Measurements from ENCODE around the gene YIPF2.

The YIPF2 gene

DNA sequence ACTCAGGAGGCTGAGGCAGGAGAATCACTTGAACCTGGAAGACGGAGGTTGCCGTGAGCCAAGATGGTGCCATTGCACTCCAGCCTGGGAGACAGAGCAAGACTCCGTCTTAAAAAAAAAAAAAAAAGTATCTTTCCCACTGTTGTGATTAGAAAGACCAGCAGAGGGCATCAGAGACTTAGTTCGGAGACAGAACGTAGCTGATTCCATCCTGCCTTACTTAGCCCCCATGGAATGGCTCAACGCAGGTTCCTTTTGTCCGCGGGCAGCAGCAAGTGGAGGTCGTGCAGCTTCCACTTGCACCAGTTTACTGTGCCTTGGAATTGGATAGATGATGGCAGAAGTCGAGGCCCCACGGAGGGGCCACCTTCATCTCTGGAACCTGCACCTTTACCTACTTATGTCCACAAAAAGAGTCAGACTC lies 8.2 kb upstream of the YIPF2 start:
- peak; percentile 26 for DNase-seq

DNA sequence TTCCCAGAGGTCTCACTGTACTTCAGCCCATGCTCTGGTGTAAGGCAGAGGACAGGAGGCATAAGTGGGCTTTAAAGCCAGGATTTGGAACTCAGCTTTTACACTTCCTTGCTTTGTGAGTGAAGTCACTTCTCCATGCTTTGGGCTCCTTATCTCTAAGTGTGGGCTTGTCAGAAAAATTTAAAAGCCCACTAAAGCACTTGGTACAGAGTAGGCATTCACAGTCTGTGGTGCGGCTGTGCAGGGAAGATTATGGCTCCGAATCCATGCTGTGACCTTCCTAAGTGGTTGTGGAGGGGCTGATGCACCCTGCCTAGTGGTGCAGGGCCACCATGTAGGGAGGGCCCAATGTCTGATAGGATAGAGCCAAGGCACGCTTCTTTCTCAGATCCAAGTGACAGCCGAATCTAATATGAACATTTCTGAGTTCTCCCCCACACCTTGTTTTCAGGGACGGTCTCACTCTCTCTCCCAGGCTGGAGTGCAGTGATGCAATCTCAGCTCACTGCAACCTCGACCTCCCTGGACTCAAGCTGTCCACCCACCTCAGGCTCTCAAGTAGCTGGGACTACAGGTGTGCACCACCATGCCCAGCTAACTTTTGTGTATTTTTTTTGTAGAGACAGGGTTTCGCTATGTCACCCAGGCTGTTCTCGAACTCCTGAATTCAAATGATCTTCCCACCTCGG lies 7.1 kb upstream of the YIPF2 start:
- DNase-seq = no peak

- no peak for DNase-seq
Measured at GRCh38 chr19:10929402-10929794, 959 bp upstream of the YIPF2 start.

GRCh38 chr19:10927730-10928562 lies 493 bp downstream of the YIPF2 start:
- DNase-seq = no peak

DNA sequence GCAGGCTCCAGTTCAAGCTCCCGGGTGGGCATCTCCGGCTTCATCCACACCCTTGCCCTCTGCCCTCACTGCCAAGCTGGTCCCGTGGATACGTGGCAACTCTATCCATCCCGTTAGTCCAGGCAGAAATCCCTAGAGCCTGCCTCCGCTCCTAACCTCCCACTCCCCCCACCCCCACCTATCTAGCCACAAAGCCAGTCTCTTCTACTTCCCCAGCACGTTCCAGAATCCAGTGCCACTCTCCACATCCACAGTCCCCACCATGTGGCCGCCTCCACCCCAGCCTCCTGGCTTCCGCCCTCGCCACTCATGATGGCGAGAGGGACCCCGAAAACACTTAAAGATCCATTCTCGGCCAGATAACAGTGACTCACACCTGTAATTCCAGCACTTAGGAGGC lies 3.8 kb downstream of the YIPF2 start:
- DNase-seq = no peak

GRCh38 chr19:10923260-10924112 lies 5.0 kb downstream of the YIPF2 start:
- DNase-seq = no peak

- DNase-seq = no peak
Measured at GRCh38 chr19:10922638-10923014, 5.8 kb downstream of the YIPF2 start.

DNA sequence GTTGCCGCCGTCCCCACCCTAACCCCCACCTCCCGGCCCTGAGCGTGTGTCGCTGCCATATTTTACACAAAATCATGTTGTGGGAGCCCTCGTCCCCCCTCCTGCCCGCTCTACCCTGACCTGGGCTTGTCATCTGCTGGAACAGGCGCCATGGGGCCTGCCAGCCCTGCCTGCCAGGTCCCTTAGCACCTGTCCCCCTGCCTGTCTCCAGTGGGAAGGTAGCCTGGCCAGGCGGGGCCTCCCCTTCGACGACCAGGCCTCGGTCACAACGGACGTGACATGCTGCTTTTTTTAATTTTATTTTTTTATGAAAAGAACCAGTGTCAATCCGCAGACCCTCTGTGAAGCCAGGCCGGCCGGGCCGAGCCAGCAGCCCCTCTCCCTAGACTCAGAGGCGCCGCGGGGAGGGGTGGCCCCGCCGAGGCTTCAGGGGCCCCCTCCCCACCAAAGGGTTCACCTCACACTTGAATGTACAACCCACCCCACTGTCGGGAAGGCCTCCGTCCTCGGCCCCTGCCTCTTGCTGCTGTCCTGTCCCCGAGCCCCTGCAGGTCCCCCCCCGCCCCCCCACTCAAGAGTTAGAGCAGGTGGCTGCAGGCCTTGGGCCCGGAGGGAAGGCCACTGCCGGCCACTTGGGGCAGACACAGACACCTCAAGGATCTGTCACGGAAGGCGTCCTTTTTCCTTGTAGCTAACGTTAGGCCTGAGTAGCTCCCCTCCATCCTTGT lies 6.4 kb downstream of the YIPF2 start:
- DNase-seq = no peak

GRCh38 chr19:10921199-10921909 lies 7.1 kb downstream of the YIPF2 start:
- DNase-seq = no peak

DNA sequence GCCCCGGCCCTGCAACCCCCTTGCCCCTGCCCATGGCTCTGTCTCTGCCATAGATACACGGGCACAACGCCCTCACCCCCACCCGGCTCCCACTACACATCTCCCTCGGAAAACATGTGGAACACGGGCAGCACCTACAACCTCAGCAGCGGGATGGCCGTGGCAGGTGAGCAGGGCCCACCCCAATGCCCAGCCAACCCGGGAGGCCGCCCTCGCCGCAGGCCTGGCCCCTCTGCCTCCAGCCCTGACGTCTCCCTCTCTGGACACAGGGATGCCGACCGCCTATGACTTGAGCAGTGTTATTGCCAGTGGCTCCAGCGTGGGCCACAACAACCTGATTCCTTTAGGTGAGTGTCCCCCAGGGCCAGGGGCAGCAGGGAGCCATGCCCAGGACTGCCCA lies 7.7 kb downstream of the YIPF2 start:
- no peak for DNase-seq

- no peak for DNase-seq
Measured at GRCh38 chr19:10920288-10920655, 8.2 kb downstream of the YIPF2 start.

GRCh38 chr19:10919352-10920287 lies 8.8 kb downstream of the YIPF2 start:
- DNase-seq = no peak

DNA sequence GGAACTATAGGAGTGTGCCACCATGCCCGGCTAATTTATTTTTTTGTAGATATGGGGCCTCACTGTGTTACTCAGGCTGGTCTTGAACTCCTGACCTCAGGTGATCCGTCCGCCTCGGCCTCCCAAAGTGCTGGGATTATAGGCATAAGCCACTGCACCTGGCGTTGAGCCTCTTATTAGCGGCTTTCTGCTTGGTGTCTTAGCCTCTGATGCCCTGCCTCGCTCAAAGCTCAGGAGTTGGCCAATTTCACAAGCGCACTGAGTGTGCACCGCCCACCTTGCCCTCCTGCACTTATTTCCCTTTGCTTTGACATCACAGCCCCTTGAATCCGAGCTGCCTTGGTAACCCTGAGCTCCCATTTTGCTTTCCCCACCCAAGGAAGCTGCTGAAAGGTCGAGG lies 10.1 kb downstream of the YIPF2 start:
- DNase-seq = no peak

DNA sequence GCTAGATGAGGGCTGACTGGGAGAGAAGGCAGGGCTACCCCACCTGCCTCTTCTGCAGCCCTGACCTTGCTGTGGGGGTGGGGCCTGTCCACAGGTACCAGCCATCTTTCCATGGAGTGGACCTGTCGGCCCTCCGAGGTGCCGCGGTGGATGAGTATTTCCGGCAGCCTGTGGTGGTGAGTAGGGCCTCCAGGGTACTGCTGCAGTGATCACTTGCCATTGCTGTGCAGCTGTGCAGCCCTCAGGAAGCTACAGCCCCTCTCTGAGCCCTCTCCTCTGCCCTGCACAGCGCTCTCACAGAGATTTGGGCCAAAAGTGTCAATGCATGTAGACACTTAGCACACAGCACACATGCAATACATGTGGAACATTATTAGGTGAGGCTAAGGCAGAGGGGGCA lies 11.8 kb downstream of the YIPF2 start:
- no peak for DNase-seq

- peak; percentile 78 for DNase-seq
Measured at GRCh38 chr19:10915130-10916091, 13.0 kb downstream of the YIPF2 start.

DNA sequence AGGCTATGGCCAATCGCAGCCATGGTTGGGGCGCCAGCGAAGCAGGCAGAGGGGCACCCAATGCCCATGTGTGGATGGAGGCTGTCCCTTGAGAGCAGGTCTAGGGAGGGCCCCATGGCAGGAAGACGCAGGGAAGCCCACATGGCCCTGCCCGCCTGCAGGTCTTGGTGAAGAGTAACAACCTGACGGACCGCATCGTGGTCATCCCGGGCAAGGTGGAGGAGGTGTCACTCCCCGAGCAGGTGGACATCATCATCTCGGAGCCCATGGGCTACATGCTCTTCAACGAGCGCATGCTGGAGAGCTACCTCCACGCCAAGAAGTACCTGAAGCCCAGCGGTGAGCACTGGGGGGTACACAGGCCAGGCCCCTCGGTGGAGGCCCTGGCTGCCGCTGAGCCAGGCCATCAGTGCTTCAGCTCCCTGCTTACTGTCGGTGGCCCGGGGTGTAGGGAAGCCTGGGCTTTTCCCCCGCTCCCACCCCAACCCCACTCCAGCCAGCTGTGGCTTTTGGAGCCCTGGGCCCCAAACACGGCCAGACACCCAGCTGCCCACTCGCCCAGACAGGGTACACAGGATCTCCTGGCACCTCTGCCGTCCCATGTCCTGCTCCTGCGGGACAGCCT lies 14.6 kb downstream of the YIPF2 start:
- no peak for DNase-seq

- DNase-seq = no peak
Measured at GRCh38 chr19:10912619-10913018, 15.8 kb downstream of the YIPF2 start.

GRCh38 chr19:10911579-10912363 lies 16.7 kb downstream of the YIPF2 start:
- no peak for DNase-seq

Measured in DMS 273 treated with DMSO at 0.1 percent for 48 hours (cell line).